ENCODE data around the gene MMP28.

The MMP28 gene

DNA sequence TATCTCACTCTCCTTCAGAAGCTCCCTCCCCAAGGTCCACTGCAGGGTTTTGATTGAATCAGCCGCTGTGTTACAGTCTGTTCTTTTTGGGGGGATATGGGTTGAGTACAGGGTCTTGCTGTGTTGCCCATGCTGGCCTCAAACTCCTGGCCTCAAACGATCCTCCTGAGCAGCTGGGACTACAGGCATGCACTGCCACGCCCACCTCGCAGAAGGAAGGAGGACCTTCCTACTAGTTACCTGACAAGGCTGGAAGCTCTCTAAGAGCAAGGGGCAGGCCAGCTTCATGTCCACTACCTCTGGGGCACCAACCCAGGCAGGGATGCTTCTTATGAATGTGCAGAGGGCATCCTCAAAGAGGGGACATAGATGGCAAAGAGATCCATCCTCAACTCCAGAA, 1.9 kb upstream of the MMP28 start:
- DNase-seq = no peak

DNA sequence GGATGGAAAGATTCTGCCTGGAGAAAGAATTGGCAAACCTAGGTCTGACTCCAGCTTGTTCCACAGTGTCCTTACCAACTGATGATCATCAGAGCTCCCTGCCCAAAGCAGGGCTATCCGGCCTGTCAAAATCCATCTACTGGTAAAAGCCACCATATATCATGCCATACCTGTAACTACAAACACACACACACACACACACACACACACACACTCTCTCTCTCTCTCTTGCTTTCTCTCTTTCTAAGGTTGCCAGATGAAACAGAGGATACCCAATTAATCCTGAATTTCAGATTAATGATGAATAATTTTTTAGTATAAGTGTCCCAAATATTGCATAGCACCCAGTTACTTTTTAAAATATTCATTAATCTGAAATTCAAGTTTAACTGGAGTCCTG, 1.5 kb upstream of the MMP28 start:
- DNase-seq = no peak

DNA sequence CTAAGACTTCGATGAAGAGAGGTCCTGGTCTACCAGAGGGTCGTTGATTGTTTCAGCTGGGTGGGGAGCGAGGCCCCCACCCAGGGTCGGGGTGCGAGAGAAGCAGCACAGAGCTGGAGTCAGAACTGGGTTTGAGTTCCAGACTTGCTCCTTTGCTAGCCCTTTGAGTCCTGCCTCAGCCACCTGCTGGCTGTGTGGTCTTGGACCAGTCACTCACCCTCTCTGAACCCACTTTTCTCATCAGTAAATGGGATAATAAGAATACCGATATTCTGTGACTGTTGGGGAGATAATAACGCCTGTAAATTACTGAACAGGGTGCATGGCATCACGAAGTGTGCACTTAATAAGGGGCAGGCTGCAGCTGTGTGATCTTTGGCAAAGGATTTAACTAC, 427 bp upstream of the MMP28 start:
- DNase-seq = no peak

DNA sequence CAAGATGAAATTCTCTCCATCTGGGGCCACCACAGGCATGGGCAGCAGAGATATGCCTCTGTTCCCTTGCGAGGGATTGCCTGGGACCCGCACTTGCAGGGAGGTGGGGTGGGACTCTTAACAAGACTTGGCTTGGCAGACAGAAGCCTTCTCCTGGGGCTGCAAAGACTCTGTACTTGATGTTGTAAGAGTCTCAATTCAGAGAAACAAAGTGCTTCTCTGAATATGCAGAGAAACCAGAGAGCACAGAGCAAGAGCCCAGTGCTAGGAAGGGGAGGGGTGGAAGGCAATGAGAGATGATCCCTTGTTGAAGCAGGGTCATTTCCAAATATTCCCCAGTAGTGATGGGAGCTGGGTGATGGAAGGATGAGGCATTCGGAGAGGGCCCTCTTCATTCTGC, 2.2 kb downstream of the MMP28 start:
- no peak for DNase-seq

DNA sequence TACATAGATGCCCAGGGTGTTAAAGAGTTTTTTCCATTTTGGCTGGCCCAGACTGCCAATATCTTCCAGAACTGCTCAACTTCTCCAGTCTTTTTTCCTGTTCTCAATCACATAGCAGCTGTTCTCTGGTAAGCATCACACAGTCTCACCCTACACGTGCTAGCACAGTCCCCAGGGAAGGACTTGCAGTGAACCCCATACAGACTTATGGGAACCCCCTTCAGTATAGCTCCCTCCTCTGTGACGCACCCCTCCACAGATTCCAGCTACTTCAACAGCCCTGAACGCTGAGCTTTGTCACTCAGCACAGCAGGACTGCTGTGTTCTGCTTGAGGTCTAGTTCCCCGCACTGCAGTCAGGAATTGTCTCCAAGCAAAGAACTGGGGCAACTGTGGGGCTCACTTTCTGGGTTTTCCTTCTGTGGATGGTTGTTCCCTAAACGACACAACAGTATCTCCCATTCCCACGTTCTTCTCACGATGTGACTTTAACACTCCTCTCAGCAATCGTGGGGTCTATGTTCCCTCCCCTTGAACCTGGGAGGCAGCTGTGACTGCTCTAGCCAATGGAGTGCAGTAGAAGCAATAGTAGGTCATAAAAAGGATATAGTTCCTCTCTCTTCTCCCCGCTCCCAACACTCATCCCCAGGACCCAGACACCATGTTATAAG, 3.6 kb downstream of the MMP28 start:
- no peak for DNase-seq

DNA sequence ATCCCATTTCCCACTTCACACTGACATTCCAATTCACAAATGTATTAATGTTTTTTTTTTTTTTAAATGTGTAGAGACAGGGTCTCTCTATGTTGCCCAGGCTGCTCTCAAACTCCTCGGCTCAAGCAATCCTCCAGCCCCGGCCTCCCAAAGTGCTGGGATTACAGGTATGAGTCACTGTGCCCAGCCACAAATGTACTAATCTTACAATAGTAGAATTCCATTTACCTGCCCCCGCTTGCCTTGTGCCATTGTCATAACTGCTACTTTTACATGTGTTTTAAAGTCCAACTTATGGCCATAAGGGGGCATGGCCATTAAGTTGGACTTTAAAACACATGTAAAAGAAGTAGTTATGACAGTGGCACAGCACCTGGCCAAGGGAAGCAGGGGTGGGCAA, 4.6 kb downstream of the MMP28 start:
- no peak for DNase-seq

DNA sequence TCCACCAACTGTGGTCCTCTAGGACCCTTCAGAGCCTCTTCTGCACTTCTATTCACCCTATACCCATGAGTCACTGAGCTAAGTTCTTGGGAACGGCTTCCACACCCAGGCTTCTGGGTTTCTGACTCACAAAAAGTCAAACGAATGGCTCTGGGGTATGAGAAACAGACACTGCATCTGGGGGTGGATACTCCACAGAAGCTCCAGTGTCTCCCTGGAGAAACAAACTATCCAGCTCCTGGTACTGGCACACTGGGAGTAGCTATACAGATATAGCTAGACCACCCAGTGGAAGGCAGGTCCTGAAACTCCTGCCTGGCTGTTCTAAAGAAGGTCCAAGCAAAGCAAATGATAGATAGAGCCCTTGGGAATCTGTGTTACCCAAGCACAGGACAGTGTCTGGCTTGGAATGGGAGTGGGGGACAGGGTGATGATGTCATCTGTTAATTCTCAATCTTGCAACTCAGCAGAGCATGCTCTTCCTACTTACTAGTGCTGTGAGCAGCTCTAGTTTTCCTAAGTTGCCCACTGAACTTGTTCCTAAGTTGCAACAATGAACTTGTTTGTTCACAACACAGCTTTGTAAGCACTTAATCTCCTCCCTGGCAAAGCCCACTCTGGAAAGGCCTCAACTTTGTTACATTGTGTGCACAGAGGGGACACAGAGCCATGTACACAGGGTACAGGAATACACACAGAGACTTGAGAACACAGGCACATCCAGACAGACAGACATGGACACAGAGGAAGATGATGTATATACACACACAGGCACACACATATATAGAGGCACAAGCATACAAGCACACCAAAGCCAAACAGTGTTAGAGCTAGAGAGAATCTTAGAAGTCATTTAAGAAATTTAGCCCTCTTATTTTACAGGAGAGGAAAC, 6.7 kb downstream of the MMP28 start:
- DNase-seq = no peak

DNA sequence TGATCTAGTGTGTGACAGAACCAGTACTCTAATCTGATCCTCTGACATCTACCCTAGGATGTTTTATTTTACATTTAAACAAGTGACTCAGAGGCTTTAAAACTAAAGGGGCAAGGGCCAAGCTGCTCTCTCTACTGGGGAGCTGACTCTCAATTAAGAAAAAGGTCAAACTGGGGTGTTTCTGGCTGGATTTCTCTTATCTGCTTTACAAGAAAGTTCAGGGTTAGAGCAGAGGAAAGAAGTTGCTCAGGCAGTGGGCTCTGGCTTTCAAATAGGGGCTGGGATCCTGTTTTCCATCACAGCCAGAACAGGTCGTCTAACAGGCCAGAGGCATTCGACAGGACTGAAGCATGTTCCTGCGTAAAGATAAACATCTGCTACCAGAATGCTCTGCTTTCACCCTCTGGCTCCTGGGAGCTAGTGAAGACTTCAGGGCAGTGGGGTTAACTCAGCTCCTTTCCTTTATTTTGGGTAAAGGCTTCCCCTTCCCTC, 8.5 kb downstream of the MMP28 start:
- DNase-seq = no peak

DNA sequence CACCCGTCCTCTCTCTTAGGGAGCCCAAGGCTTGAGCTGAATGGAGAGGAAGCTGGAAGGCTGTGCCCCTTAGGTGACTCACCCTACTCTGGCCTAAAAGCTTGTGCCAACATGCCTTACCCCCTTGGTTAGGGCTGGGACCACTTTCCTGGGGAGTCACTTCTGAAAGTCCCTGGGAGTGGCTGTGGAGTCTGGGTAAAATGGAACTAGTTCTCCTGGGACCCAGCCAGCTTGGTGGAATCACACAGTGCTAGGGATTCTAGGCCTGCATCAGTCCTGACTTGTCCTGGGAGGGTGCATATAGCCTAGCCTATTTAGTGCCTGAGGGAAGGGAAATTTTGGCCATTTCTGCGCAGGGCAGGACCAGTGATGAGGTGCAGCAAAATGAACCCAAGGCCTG, 10.5 kb downstream of the MMP28 start:
- no peak for DNase-seq

DNA sequence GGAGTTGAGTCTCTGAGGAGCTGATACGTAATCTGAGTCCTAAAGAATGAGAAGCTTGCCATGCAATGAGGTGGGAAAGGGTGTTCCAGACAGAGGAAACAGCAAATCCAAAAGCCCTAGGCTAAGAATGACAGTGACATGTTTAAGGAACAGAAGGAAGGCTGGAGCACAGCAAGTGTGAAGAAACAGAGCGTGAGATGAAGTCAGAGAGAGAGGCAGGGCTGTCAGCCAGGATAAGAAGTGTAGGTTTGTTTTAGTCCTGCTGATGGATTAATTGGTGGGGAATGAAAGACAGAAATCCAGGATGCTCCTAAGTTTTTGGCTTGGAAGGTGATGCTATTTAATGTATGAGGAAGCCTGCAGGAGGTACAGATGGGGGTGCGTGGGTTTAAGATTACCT, 14.5 kb downstream of the MMP28 start:
- DNase-seq = no peak

DNA sequence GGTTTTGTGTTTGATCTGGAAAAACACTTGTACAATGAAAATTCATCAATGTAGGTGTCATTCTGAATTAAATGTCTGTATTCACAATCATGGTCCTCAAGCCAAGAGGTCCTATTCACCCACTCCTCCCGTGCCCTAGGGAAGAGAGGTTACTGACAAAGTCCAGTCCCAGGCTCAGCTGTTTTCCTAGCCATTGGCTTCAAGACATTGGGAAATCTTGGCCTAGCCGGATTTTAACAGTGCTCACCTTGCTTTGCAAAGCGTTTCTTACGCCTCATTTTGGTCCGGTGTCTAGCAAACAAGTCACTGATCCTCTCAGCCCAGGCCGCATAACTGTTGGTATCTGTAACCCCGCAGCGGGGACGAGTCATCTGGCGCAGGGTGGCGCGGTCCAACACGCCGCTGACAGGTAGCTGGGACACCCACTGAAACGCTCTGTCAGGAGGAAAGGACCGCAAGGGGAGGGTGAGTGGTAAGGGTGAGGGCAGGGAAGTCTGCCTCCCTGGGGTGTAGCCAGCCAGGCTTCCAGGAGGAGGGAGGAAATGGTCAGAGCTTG, 16.7 kb downstream of the MMP28 start:
- DNase-seq = no peak

DNA sequence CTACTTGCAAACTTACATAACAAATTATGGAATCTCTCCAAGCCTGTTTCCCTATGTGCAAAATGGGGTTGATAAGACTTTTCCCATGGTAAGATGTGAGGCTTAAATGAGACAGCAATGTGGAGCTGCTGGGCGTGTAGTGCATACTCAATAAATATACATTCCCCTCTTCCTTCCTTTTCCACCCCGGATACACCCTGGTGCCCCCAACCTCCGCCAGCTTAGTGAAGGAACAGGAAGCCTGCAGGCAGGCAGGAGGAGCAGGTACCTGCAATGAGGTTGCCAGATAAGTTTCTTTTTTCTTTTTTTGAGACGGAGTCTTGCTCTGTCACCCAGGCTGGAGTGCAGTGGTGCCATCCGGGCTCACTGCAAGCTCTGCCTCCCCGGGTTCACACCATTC, 19.9 kb downstream of the MMP28 start:
- DNase-seq = no peak

DNA sequence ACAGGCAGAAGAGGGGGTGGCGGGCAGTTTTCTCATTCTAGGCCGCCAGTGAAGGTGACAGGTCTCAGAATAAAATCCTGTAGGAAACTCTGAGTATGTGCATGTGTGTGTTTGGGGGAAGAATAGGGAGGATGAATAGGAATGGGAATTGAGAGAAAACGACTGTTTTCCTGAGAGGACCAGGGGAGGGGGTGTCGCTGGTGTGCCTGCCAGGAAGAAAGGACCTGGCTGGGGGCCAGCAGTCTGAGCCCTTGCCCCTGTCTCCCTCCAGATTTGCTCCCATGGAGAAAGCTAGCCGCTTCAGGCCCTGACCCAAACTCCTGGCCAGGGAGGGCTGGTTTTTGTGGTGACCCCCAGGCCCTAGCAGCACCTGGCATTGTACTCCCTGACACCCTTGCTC, 20.4 kb downstream of the MMP28 start:
- DNase-seq = no peak

DNA sequence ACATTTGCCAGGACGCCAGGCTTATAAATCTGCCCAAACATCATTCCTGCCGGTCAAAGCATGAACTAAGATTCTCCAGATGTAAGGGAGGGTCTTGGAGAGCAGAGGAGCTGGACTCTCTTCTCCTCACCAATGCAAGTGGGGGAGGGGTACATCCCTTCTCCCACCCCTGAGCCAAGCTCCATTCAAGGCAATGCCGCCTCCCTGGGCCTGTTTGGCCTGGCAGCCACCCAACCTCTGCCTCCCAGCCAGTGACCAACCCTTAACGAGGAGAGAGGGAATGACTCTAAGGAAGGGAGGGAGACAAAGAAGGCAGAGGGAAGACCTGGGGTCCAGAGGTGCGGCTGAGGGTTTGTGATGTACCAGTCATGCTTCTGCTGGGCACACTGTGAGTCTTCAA, 20.9 kb downstream of the MMP28 start:
- no peak for DNase-seq

DNA sequence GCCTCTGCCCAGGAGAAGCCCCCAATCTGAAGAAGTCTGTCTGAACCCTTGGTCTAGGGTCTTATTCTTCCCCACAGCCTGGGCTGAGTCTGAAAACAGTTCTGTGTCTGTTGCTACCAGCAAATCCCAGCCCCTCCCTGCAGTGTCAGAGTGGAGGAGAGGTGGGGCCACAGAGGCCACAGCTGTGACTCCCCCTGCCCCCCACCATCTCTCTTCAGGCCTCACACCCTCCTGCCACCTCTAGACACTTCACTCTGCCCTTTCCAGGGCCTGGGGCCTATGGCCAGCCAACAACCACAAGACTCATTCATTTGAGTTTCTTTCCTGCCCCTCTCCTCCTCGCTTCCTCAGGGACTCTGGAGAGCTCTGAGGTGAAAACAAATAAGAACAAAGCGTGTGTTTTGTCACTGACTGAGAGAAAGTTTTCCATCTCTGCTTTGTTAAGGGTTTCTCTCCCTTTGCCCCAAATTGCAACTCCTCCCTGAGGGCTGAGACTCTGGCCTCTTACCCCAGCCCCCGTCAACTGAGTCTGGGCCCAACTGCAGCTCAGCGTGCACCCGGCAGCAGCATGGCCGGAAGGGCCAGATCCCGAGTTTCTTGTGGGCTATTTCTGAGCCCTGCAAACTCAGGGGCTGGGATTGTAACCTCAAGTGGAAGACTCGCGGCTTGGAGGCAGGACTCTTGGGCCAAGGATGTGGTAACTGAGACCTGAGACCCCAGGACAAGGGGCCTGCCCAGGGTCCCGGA, 21.6 kb downstream of the MMP28 start:
- DNase-seq = no peak

DNA sequence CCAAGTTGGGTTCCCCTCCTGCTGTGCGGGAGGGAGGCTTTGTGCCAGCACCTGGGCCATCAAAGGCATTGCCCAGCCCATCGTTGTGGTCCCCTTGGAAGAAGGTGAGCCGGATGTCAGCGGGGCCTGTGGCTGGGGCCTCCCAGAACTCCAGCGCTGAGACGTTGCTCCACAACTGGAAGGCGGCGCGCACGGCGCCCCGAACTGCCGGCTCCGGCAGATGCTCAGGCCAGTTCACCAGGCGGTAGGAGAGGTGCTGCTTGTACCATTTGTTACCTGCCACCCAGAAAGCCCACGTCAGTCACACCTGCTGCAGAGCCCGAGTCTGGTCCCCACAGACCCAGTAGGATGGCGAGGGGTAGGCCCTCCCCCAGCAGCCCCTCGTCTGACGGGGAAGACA, 22.3 kb downstream of the MMP28 start:
- DNase-seq = no peak

DNA sequence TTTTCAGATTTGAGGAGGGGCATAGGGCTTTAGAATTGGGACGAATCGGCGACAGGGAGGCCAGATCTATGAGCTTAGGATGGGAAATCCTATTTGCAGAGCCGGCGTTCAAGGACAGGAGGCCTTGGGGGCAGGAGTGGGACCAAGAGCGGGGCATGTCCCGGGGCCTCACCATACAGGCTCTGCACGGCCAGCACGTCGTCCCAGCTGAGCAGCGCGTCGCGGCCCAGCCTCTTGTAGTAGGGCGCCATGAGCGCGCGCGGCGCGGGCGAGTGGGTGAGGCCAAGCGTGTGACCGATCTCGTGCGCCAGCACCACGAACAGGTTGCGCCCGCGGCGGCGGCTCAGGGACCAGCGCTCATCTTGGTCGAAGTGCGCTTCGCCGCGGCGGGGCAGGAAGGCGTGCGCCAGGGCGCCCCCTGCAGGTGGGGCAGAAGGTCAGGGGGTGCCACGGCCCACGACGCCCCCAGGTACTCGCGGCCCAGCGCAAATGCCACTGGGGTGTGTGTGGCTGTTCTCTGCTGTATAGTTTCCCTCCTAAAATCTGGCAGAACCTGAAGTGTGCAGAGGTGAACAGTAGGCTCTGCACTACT, 25.4 kb downstream of the MMP28 start:
- no peak for DNase-seq

DNA sequence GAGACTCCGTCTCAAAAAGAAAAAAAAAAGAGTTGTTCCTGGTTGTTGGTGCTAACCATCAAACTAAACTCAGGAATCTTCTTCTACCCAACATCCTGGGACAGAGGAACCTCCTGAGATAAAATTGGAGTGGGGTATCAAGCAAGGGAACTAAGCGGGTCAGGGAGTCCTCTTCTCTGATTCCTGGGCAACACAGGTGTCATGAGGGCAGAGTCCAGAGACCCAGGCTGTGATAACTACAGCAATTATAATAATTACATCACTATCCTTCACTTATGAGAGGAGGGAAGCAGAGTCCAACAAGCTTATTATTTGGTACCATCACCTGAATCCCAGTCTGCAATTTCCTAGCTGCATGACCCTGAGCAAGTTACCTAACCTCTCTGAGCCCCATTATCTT, 26.6 kb downstream of the MMP28 start:
- no peak for DNase-seq

DNA sequence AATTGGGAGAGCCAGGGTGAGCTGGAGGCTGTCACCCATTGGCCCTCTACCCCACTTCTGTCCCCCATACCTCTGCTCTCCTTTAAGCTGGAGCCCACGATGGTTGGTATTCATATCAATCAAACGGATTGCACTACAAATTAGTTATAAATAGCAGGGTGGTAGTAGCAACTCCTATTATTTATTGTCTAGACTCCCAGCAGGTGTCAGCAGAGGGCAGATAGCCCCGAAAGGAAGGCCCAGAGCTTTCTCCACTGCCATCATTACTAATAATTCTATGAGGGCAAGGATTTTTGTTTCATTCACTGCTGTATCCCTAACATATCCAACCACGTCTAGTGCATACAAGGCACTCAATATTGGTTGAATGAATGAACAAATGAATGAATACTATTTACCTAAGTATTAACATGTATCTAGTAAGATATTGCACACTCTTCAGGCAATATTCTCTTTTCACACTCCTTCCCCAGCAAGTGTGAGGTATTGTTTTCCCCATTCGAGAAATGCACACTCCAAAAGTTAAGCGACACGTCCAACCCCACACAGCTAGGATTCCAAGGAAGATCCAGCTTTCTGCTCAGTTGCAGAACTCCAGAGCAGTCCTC, 28.4 kb downstream of the MMP28 start:
- no peak for DNase-seq

DNA sequence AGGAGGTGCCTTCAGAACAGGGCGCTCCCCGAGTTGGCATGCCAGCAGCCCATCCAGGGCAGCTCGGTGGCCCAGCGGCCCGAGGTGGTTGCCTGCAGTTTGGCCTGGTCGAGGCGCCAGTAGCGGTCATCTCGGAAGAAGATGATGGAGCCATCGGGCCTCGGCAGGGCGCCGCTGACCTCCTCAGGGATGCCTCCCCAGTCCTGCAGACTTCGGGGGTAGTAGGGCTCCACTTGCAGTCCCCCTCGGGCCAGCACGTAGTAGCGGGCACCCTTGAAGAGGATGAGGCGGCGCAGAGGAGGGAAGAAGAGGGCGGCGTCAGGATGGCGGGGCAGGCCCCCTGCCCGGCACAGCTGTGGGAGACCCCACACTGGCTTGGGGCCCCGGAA, 29.0 kb downstream of the MMP28 start:
- DNase-seq = no peak

DNA sequence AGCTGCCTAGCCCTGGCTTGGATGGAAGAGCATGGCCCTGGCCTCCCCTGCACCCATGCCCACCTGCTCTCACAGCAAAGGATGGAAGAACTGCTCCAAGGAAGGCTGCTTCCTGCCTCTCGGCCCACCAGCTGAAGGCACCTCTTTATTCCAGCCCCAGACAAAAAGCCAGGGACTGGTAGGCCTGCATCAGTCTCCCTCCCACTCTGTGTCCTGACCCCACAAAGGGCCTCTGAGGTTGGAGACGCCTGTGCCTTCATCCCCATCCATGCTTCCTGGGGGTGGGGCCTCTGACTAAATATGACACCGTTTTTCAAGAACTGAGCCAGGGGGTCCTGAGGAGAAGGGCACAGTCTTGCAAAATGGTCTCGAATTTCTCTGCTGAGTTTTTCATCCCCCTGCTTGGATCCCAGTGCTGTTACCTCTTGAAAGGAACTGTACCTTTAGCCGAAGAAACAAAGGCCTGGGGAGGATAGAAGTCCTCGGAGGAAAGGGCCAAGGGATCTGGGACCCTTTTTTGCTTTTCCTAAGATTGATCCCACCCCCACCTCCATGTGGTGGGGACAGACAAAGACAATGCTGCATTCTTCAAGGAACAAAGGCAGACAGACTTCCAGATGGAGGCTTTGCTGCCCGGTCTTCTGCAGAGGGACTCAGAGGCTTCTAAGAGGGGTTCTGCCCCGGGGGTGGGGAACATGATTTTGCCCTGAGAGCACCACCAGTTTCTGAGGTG, 29.5 kb downstream of the MMP28 start:
- DNase-seq = no peak
